HG03039 (cell line): ENCODE data around the gene FCHO1.

Experiments used
- ATAC-seq: cut with Tn5 transposase; IDR thresholded peaks from one replicate; pipeline ENCODE4 v1.9.1; 2021; ENCODE audit warnings: mild to moderate bottlenecking, moderate library complexity; ENCODE audit not compliant: unreplicated experiment

The FCHO1 gene

DNA sequence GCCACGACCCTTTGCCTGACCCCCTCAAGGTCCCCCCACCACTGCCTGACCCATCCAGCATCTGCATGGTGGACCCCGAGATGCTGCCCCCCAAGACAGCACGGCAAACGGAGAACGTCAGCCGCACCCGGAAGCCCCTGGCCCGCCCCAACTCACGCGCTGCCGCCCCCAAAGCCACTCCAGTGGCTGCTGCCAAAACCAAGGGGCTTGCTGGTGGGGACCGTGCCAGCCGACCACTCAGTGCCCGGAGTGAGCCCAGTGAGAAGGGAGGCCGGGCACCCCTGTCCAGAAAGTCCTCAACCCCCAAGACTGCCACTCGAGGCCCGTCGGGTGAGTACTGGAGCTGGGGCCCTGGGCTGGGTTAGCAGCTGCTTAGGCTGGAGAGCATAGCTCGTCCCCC is 23.4 kb upstream of the FCHO1 start:
- no peak for ATAC-seq

DNA sequence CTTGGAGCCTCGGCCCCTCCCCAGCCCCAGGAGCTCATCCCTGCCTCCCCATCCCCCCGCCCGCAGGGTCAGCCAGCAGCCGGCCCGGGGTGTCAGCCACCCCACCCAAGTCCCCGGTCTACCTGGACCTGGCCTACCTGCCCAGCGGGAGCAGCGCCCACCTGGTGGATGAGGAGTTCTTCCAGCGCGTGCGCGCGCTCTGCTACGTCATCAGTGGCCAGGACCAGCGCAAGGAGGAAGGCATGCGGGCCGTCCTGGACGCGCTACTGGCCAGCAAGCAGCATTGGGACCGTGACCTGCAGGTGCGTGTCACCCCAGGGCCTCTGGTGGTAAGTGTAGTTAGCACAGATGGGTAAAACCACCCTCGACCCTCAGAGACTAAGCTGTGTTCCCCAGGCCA is 18.1 kb upstream of the FCHO1 start:
- no peak for ATAC-seq

DNA sequence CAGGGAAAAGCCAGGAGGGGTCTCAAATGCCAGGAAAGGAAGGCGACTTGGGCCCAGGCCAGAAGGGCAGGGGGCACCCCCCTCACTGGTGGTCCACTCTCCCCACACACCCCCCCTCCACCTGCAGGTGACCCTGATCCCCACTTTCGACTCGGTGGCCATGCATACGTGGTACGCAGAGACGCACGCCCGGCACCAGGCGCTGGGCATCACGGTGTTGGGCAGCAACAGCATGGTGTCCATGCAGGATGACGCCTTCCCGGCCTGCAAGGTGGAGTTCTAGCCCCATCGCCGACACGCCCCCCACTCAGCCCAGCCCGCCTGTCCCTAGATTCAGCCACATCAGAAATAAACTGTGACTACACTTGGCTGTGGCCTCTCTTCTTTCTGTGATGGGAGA is 17.1 kb upstream of the FCHO1 start:
- no peak for ATAC-seq

DNA sequence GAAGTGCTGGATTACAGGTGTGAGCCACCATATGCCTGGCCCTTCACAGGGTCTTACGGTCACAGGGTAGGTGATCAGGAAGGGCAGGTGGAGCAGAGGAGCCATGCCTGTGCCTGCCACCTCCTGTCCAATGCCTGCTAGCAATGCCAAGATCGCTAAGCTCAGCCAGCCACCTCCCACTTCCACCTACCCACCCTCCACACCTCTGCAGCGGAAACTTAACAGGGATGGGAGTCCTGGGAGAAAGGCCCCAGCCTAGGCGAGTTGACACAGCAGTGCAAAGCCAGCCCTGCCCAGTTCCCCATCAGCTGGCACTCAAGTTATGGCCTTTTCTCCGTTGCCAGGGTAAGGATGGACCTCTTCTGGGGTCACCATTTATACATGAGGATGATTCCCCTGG is 15.9 kb upstream of the FCHO1 start:
- ATAC-seq: no peak

DNA sequence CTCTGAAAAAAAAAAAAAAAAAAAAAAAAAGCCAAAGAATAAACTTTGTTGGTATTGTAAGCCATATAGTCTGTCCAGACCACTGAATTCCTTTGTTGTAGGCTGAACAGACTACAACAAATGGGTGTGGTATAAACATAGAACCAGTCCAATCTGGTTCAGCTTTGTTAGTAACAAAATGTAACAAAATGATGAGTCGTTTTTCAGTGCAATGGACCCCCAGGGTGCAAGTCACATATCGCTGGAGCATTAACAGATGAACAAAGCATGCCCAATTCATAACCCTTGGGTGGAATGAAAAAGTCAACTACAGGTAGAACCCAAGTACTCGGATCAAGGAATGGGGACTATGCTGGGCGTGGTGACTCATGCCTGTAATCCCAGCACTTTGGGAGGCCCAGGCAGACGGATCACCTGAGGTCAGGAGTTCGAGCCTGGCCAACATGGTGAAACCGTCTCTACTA is 13.6 kb upstream of the FCHO1 start:
- no peak for ATAC-seq

DNA sequence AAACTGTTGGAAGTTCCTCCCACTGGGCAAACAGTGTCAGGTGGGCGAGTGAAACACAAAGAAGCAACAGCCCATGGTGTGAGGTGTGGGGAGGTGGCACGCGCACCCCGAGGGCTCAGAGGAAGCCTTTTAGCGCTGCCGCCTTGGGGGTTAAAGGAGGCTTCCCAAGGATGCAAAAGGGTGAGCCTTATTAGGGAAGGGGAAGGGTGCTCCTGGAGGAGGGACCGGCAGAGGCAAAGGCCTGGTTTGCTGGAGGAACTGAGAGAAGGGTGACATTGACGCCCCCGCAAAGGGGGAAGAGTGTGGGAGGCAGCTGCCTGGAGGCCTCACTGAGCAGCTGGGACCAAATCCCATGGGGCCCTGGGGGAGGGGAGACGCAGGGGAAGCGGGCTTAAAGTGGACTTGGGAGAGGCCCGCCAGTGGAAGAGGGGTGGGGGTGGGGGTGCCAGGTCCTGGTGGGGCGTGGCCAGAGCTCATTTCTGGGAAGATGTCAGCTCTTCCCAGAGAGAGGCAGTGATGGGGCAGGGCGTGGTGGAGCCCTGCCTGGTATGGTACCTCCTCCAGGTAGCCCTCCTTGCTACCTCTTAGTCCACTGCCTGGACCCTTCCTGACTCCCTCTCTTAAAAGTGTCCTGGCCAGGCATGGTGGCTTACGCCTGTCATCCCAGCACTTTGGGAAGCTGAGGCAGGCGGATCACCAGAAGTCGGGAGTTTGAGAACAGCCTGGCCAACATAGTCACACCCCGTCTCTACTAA is 12.0 kb upstream of the FCHO1 start:
- ATAC-seq: no peak

DNA sequence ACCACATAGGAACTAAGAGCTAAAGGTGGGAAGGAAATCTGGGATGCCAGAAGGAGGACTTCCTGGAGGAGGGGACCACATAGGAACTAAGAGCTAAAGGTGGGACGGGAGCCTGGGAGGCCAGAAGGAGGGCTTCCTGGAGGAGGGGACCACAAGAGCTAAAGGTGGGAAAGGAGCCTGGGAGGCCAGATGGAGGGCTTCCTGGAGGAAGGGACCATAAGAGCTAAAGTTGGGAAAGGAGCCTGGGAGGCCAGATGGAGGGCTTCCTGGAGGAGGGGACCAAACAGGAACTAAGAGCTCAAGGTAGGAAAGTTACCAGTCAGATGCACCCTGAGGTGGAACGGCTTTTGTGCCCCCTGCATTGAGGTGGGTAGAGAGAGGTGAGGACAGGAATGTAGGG is 9.8 kb upstream of the FCHO1 start:
- no peak for ATAC-seq

DNA sequence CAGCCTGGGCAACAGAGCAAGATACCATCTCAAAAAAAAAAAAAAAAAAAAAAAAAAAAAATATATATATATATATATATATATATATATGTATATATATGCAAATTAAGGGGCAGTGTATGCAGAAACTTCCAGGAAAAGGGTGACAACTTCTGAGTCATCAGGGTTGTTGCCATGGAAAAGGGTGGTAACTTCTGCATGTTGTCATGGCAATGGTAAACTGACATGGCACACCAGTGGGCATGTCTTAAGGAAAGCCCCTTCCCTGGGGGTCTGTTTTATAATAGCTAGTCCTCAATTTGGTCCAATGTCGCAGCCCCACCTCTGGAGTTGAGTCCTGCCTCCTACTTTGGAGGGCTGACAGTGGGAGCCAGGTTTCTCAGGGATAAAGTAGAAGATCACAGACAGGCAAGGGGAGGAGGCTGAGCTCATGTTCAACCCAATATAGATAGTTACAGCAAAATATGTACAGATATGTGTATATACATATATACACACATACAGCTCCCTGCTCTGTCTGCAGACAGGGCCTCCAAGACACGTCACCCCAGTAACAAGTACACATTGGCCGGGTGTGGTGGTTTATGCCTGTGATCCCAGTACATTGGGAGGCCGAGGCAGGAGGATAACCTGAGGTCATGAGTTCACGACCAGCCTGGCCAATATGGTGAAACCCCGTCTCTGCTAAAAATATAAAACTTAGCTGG is 7.2 kb upstream of the FCHO1 start:
- ATAC-seq: no peak

DNA sequence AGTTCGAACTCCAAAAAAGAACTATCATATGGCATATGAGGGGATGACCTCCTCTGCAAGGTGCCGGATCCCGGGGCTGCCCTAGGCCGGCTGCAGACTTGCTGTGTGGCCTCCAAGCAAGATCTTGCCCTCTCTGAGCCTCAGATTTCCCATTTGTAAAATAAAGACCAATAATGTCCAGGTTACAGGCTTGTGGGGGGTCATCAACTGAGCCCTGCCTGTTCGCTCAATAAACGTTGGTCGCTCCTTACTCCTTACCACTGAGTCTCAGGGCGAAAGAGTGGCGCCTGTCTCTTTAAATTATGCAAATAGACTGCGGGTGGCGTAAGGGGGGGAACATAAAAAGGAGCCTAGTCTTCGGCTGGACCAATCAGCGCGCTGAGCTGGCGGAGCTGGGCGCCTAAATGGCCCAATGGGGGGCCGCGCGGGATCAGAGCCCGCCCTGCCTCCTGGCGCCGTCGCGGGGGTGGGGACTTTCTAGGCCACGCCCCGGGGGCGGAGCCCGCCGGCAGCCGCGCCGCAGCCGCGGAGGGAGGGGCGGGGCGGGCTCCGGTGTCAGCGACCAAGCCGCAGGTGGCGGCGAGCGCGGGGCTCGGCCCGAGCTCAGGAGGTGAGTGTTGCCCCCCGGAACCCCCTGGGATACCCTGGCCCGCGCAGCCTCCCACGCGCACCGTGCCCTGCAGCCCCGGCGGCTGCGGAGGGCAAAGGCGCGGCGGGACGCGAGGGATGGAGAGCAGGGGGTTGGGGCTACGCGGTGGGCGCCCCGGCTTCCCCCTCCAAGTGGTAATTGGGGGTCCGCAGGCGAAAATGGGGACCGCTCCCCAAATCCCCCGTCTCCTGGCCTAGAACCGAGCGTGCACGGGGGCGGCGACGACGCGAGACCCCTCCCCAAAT is 3.8 kb upstream of the FCHO1 start:
- ATAC-seq: peak; percentile 63

DNA sequence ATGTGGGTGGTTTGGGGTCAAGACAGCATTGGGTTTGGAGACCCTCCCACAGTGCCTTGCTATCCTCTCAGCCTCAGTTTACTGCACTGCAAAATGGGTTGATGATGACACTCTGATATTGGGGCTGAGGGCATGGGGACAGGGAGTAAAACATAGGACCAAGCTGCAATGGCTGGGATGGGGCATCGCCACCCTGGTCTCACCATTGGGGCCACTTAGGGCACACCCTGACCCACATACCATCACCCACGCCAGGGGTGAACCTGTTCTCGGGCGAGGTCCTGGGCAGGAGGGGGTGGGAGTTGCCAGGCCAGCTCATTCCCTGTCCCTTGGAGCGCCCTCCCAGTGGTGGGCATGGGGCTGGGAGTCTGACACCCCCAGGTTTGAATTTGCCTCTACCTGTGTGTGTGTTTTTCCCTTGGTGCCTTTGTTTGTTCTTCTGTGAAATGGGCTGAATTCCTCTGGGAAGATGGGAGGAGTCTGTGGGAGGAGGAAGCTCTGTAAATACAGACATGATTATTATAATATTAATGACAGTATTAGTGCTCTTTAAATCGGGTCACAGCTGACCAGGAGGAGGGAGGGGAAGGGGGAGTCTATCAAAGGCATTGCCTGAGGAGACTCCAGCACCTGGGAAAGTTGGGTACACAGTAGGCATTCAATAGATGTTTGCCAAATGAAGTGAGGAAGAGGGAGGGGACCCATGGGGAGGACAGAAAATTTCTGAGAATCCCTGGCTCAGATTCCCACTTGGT is 2.2 kb upstream of the FCHO1 start:
- ATAC-seq: no peak

DNA sequence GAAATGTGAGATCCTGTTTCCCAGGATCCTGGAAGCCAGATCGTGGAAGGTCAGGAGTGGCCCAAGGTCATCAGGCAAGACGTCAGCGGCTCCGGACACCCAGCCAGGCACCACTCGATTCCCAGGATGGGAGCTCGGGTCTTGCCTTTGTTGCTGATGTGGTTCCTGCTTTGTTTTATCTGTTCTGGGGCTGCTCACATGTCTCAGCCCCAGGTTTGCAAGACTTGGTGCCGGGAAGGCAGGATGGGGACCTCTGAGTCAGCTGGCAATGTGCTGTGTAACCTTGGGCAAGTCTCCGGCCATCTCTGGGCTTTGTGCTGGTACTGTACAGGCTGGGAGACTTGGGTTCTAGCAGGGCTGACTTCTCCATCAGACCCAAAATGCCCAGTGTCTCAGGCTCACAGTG is 1.4 kb upstream of the FCHO1 start:
- no peak for ATAC-seq

DNA sequence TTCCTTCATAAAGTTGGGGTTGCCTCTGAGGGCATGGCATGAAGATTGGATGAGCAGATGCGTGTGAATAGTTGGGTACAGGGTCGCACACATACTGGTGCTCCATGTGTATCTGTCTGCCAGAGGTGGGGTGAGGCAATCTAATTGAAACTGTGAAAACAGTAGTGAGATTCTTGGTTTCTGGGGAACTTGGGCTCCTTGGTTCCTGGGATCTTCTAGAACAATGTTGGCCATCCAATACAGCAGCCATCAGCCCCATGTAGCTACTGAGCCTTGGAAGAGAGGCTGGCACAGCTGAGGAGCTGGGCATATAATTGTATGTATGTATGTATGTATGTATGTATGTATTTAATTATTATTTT is 616 bp downstream of the FCHO1 start:
- ATAC-seq: no peak

DNA sequence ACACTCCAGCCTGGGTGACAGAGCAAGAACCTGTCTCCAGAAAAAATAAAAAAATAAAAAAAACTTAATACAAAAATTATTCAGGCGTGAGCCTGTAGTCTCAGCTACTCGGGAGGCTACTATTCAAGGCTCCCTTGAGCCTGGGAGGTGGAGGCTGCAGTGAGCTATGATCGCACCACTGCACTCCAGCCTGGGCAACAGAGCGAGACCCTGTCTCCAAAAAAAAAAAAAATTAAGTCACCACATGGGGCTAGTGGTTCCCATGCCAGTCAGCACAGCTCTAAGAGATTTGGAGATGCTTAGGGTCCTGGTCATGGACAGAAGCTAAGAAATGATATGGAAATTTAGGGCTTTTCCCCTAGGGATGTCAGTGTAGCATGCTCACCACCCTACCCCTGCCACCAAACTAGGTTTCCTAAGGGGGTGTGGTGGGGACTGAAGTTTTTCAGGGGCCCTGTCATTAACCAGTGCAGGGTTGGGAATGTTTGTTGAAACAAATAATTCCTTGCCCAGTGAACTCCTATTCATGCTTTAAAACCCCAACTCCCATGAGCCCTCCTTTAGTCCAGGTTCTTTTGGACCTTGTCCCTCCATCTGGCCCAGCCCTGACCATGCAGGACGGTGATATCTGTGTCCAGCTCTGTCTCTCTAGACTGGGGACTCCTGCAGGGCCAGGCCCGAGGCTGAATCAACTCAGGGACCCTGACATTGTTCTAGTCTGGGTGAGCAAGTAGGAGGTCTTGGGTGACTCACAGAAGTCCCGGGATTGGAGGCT is 1.8 kb downstream of the FCHO1 start:
- no peak for ATAC-seq

DNA sequence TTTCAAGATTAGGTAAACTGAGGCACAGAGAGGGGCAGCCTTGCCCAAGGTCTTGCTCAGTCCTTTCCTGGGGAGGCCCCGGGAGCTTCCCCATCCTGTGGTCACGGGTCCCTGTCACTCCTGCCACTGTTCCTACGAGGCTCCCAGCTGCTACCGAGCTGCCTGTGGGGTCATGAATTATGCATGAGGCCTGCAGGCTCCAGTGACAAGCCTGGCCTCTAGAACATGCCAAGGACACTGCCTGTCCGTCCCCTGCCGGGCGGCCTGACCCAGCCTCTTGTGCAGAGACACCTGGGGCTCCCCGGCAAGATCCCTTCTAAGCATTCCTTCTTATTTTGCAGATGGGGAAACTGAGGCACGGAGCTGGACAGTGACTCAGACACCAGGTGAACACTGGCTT is 2.7 kb downstream of the FCHO1 start:
- no peak for ATAC-seq

DNA sequence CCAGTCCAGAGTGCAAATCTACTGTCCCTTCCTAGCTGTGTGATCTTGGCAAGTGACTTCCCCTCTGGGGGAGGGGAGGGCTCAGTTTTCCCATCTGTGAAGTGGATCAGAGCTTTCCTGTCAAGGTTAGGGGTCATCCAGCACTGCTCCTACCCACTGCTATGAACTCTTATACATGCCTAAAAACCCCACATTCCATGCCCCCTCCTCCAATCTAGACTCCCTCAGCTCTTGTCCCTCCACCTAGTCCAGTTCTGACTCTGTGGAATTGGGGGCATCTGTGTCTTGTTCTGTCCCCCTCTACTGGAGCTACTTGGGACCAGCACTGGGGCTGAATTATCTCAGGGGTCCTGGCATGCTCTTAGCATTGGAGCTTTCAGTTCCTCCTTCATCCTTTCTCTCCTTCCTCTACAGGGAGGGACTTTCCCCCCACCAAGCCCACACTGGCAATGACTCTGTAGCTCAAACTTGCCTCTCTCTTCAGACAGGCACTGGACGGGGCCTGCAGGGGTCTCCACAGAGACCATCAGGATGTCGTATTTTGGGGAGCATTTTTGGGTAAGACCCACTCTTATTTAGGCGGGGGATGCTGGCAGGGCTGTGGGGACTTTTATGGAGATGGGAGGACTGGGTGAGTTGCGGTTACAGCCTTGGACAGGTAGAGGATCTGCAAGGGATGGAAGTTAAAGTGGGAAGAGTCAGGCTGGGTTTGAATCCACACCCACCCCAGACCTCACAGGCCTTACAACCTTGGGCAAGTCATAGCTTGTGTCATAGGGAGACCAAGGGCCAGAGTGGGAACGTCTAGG is 3.6 kb downstream of the FCHO1 start:
- ATAC-seq: peak; percentile 35

DNA sequence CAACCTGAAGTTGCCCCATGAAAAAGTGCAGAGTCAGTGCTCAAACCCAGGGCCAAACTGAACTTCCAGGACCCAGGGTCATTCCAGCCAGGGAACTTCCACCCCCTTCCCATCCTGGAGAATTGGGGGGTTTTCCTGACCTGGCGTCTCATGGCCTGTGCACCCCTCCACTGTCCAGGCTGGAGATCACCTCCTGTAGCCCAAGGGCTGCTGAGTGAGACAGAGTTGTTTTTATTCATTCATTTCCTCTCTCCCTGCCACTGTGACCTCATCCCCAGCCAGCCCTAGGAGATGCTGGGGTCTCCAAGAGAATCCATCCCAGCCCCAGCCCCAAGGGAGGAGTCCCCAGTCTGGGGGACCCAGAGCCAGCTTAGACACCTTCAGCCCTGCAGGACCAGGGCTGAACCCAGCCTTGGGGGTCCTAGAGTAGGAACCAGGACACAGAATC is 4.2 kb downstream of the FCHO1 start:
- no peak for ATAC-seq

DNA sequence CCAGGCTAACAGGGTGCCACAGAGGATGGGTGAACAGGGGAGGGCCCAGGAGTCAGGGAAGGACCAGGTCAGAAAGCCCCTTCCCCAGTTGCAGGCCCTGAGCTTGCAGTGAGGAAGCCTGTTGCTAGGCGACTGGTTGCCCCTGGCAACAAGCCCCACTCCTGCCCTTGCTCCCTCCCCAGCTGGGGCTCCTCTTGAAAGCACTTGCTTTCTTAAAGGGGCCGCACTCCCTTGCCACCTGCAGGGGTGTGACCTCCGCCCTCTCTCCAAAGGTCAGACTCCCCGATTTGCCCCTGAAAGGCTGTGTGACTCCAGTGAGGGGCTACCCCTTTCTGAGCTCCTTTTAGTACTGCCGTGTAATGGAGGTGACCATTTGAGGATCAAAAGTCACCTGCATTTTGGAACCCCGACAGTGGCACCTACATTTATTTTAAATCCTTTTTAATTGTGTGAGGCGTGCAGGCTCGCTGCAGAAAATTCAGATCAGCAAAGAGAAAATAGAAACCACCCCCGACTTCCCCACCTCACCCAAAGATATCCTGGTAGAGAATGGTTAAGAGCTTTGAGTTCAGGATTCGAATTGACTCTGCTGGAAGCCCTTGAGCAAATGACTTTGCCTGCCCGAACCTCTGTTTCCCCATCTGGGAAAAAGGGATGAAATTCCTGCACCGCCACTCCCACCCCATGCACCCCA is 4.8 kb downstream of the FCHO1 start:
- ATAC-seq: no peak

DNA sequence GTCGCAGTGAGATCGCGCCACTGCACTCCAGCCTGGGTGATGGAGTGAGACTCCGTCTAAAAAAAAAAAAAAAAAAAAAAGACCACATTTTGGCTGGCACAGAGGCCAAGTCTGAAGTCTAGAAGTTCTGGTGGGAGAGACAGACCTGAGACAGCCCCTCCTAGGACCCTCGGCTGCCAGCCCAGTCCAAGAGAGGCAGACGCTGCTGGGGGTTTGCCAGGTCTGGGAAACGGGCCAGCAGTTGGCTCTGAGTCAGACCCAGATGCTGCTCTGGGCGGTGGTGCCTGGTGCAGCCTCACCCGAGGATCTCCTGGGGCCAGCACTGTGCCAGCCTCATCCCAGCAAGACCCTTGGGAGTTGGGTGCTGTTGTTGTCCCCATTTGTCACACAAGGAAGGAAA is 5.8 kb downstream of the FCHO1 start:
- ATAC-seq: no peak

DNA sequence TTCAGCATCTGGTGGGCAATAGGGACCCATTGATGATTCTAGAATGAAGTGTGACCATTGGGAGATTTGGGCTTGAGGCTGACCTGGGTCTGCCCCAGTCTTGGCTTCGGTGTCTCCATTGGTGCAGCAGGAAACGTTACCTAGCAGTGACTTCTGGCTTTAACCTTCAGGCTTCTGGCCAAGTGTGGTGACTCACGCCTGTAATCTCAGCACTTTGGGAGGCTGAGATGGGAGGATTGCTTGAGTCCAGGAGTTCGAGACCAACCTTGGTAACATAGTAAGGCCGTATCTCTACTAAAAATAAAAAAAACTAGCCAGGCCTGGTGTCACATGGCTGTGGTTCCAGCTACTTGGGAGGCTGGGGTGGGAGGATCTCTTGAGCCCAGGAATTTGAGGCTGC is 7.2 kb downstream of the FCHO1 start:
- no peak for ATAC-seq
